ENCODE data around the gene HOXB3.

HOXB3 gene

DNA sequence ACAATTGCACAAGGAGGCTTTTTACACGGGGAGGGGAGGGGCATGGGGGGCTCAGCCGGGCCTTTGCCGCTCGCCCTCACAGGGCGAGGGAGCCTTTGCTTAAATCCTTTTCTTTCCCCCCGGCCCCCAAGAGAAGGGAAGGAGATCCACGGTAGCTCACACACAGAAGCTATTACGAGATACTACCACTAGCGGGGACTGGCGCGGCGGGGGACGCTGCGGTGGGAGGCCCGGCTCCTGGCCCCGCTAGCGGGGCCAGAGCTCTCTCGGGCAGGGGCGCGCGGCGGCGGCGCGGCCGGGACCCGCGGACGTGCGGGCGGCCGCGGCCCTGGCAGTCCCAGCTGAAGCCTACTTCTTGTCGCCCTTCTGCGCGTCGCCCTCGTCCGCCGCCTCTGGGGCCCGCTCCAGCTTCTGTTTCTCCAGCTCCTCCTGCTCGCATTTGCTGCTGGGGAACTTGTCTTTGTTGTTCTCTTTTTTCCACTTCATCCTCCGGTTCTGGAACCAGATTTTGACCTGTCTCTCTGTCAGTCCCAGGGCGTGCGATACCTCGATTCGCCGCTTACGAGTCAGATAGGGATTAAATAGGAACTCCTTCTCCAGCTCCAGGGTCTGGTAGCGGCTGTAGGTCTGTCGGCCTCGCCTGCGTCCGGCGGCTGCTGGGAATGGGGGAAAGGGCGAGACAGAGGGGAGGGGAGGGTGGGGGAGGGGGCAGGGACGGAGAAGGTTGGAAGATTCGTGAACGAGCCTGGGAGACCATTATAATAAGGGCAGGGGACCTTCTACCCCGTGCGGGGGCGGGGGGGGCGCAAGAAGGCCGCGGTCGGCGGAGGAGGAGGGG lies 23.0 kb upstream of the HOXB3 start:
- TF ChIP-seq, protein P1, sequence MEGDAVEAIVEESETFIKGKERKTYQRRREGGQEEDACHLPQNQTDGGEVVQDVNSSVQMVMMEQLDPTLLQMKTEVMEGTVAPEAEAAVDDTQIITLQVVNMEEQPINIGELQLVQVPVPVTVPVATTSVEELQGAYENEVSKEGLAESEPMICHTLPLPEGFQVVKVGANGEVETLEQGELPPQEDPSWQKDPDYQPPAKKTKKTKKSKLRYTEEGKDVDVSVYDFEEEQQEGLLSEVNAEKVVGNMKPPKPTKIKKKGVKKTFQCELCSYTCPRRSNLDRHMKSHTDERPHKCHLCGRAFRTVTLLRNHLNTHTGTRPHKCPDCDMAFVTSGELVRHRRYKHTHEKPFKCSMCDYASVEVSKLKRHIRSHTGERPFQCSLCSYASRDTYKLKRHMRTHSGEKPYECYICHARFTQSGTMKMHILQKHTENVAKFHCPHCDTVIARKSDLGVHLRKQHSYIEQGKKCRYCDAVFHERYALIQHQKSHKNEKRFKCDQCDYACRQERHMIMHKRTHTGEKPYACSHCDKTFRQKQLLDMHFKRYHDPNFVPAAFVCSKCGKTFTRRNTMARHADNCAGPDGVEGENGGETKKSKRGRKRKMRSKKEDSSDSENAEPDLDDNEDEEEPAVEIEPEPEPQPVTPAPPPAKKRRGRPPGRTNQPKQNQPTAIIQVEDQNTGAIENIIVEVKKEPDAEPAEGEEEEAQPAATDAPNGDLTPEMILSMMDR (conservative IDR thresholded peaks at IDR 0.05) = no peak
- no peak overlapping the region for H3K27ac ChIP-seq

DNA sequence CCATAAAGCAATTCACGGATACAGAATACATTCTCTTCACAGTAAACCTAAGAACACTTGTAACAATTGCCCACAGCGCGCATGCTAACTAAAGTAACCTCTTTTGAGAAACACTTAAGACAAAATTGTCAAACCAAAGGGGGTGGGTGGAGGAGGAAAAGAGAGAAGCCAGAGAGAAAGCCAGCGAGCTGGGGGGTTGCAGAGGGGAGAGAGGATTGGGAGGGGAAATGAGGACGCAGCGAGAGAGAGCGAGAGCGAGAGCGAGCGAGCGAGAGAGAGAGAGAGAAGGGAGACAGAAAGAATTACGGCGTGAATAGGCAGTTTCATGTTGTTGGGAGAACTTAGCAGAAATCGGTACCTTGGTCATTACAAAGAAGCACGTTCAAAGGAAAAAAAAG lies 22.4 kb upstream of the HOXB3 start:
- H3K27ac ChIP-seq = no peak overlapping the region
- TF ChIP-seq, protein P1 (conservative IDR thresholded peaks at IDR 0.05) = no peak

DNA sequence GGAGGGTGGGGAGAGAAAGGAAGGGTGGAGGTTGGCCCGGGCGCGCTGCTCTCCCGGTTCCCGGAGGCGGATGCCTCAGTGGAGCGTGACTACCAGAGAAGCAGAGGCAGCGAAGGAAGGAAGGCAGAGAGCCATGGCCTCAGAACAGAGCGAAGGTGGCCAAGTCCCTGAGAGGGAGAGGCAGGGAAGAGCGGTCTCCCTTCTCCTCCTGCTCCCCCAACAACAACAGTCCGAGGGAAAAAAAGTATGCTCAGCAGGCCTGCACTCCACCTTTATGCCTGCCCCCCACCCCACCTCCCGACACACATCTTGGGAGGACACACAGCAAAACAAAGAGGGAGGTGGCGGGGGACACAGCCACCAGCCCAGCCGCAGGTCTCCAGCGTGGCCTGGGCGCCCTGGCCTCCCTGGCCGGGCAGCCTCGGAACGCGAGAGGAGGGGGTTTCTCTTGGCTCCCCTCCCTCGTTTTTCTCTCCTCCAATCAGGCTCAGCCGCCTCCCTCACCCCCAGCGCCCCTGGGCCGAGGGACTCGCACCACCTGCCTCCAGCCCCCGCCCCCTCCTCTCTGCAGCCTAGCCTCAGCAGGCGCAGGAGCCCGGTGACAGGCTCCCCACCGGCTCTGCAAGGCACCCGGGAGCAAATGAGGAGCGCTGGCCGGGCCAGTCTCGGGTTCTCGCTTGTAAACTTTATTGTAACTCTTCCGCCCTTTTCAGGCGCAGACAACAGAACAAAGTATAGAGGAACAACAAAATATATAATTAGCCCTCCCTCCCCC lies 21.8 kb upstream of the HOXB3 start:
- no peak overlapping the region for H3K27ac ChIP-seq
- TF ChIP-seq, protein P1 (conservative IDR thresholded peaks at IDR 0.05) = no peak

DNA sequence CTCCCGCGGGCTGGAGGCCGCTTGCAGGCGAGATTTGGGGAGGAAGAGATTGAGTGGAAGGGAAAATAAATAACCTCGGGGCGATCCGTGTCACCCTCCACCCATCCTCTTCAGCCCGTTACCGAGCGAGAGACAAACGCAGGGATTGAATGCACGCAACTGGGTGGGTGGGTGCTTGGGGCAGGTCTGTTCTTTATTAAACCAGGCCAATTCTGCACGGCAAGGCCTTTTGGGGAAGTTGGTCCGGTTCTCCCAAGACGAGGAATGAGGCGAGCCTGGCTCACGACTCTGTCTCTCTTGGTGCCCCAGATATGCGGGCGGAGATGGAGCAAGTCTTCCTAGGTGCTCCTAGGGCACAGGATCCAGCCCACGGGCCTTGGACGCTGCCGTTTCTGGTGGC lies 21.2 kb upstream of the HOXB3 start:
- TF ChIP-seq, protein P1 (conservative IDR thresholded peaks at IDR 0.05) = no peak
- peak overlapping the region; percentile 49; the same call in 1 of the 2 replicates for H3K27ac ChIP-seq

DNA sequence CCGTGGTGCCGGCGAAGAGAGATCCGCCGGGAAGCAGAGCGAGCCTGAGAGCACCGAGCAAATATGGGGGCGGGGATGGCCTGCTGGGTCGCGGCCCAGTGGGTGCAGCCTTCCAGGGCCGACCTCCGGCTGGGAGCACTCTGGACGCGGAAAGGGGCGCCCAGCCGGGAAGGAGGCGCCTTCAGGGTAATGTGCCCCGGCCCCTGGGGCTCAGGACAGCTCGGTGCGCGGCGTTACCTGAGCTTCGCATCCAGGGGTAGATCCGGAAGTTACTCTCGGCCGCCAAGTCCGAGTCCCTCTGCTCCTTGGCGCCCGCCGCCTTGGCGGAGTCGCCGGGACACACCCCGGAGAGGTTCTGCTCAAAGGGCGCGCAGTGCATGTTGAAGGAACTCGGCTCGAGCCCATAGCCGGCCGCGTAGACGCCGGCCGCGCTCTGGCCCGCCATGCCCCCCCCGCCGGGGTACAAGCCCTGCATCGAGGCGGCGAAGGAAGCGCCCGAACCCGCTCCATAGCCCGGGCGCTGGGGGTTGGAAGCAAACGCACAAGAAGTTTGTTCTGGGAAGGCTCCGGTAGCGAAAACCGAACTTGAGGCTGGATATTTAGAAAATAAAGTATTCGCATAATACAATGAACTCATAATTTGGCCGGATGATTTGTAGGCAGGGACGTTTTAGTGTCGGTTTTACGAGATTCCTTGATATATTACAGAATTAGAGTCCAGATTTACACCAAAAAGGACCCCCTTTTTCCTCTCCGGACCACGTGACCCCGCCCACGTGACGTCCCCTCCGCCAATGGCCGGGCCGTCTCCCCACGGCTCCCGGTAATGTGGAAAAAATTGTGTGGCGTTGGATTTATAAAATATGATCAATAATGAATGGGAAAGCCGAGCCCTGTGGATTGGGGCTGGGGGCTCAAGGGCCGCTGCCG lies 20.5 kb upstream of the HOXB3 start, which contains the start of gene HOXB7:
HOXB7 (minus strand) TSS at position 736 of the 930 bp plus-strand sequence; CDS start at position 637, 99 bp downstream.
- H3K27ac ChIP-seq = peak within 1 kb of the TSS; percentile 49; the same call in 1 of the 2 replicates
- TF ChIP-seq, protein P1 (conservative IDR thresholded peaks at IDR 0.05) = no peak

DNA sequence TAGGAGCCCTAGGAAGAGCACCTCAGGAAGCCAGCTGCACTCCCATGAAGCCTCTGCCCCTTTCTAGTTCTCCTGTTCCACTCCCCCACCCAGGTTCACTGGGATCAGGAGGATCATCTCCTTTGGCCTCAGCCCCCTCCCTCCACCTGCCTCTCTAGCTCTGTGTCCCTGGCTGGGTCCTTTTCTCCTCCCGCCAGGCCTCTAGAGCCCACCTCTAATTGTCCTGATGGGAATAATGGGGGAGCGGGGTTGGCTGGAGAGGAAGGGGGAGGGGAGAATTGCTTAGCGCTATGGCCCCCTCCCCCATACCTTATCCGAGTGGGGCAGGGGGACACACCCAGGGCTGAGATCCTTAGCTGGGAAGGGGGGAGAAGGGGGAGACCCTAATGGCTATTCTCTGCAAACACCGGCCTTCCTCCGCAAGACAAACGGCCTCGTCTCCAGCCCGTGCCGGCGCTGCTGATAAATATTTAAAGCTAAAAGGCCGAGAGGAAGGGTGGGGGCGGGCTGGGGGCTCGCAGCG lies 19.8 kb upstream of the HOXB3 start:
- peak overlapping the region; percentile 49; the same call in 1 of the 2 replicates for H3K27ac ChIP-seq

More for the DNA sequence above, 19.8 kb upstream of the HOXB3 start:
- TF ChIP-seq, protein P1 (conservative IDR thresholded peaks at IDR 0.05) = no peak

Measured in VCaP (cell line).